Right lobe of liver (tissue), 6 donors: ENCODE data around the gene RHEX. TPM values are rescaled to one million over a fixed set of nuclear protein-coding genes. Genes with fewer than 3 reads are reported as not detected.

Experiments
- ATAC-seq, 4 donors: fragments of 200-7000 bp; cut with Tn5 transposase; one replicate each; pipeline ENCODE4 v1.9.1; 2020; ENCODE audit warnings: mild to moderate bottlenecking in 4 of 4, moderate library complexity in 4 of 4
- DNase-seq, 3 donors: peaks; one replicate each; pipeline ENCODE4 v3.0.0-alpha.2; 2020
- H3K27ac ChIP-seq, 3 donors: fragments of 200-600 bp; one replicate each; pipeline ENCODE4 v1.8.0; 2022
- H3K27me3 ChIP-seq, 2 donors: fragments of 200-600 bp; one replicate each; pipeline ENCODE4 v1.8.0; 2022
- H3K36me3 ChIP-seq, 4 donors: fragments of 200-600 bp; sonication (generic) in 1 of 4; one replicate each; pipeline versions ENCODE4 v1.5.1 to v1.8.0; 2017 to 2022; ENCODE audit warnings: control low read depth in 1 of 4
- H3K4me1 ChIP-seq, 4 donors: fragments of 200-600 bp; sonication (generic) in 1 of 4; one replicate each; pipeline versions ENCODE4 v1.5.1 to v1.8.0; 2017 to 2022; ENCODE audit warnings: control low read depth in 1 of 4
- H3K4me3 ChIP-seq, 3 donors: fragments of 200-600 bp; one replicate each; pipeline ENCODE4 v1.8.0; 2022
- H3K9me3 ChIP-seq, 4 donors: fragments of 200-600 bp; sonication (generic) in 1 of 4; one replicate each; pipeline versions ENCODE4 v1.5.1 to v1.8.0; 2017 to 2022; ENCODE audit warnings: control low read depth in 1 of 4
- CTCF ChIP-seq, 4 donors: fragments of 200-600 bp in 3 of 4; fragments of 450-650 bp in 1 of 4; IDR thresholded peaks; one replicate each; pipeline versions ENCODE4 v1.5.1 to v1.8.0; 2016 to 2022; ENCODE audit warnings: antibody characterized with exemption in 4 of 4, mild to moderate bottlenecking in 2 of 4
- POLR2A ChIP-seq: fragments of 450-650 bp; IDR thresholded peaks from one replicate; pipeline ENCODE4 v1.6.1; 2017; ENCODE audit warnings: antibody characterized with exemption, mild to moderate bottlenecking
- WGBS: methylation state at CpG from one replicate; pipeline ENCODE4 v1.1.6; 2018; ENCODE audit warnings: low coverage, low lambda C conversion rate; ENCODE audit not compliant: insufficient coverage; ENCODE audit errors: missing lambda C conversion rate; 5-methylcytosine and 5-hydroxymethylcytosine counted together
- intact Hi-C, 2 donors: fragments of 100-400 bp; cut with DNase I; formaldehyde crosslinking; loops; one replicate each; pipeline versions ENCODE4 v1.11.2 to v1.14.1; 2022
- total RNA-seq, 6 experiments: library from RNA; depleted of rRNA in 2 of 6; stranded (reverse); fragments of >200 nt in 2 of 6; fragmentation: NEBNext Ultra II Directional in 3 of 6; extraction: Animal tissue kit (Norgen Biotek cat#: 25700) in 3 of 6; gene quantifications; one replicate each; pipeline versions ENCODE4 v1.1.0 to v1.2.4, GENCODE V29; 2016 to 2023
- donor health status: DM: no; HTN: yes; CAD: no.
- donor health status: DM: no; HTN: no; CAD: no.
- donor health status: DM: no; HTN: no; CAD: no.
- donor health status: DM: no; HTN: yes; CAD: no.
- donor health status: DM: no; HTN: yes; CAD: no.

The RHEX gene
- total RNA-seq, 6 experiments from 2014 or later: 0.18 to 0.57 (median 0.26) TPM; not detected in 1

GRCh38 chr1:206112600-206113301, 59.8 kb downstream of the RHEX start:
- intact Hi-C loops: no loop called here
- Histone ChIP-seq H3K4me3 (no peak overlapping the region), H3K9me3 (no peaks in the 10 kb centered on the region), H3K36me3 (no peaks in the 10 kb centered on the region), H3K27ac (no peak overlapping the region), H3K4me1 (peaks cover 0 to 26% (median 6%) of the 10 kb centered on the region in 4 donors), H3K27me3 (no peaks in the 10 kb centered on the region)
- DNase-seq (peak in 1 of 3 donors; percentile 56), ATAC-seq (peak; percentile 63 to 81 (median 77))
- TF ChIP-seq CTCF (IDR thresholded peaks at IDR 0.05) (no peak), POLR2A (no peak)
- WGBS: 35% methylated on average over 7 of the region's 9 CpGs

GRCh38 chr1:206114692-206115640, 62.0 kb downstream of the RHEX start:
- intact Hi-C loops: no loop called here
- H3K4me3 ChIP-seq: no peak overlapping the region
- TF ChIP-seq CTCF (IDR thresholded peaks at IDR 0.05) (no peak), POLR2A (no peak)
- H3K36me3 ChIP-seq: no peaks in the 10 kb centered on the region
- no peaks in the 10 kb centered on the region for H3K27me3 ChIP-seq
- DNase-seq: no peak
- peak in 1 of 4 donors; percentile 25 for ATAC-seq
- no peaks in the 10 kb centered on the region for H3K9me3 ChIP-seq
- peaks cover 0 to 28% (median 6%) of the 10 kb centered on the region in 4 donors for H3K4me1 ChIP-seq
- WGBS: 36% methylated on average over 6 of the region's 6 CpGs
- H3K27ac ChIP-seq: no peak overlapping the region

GRCh38 chr1:206115791-206116190, 62.8 kb downstream of the RHEX start:
- 92% methylated on average over 7 of the region's 8 CpGs for WGBS
- no peak for DNase-seq
- TF ChIP-seq CTCF (IDR thresholded peaks at IDR 0.05): no peak
- TF ChIP-seq POLR2A: no peak

GRCh38 chr1:206116191-206116872, 63.4 kb downstream of the RHEX start:
- ATAC-seq (peak in 1 of 4 donors; percentile 4), DNase-seq (no peak)
- Histone ChIP-seq H3K36me3 (no peaks in the 10 kb centered on the region), H3K27ac (no peak overlapping the region), H3K4me1 (peaks cover 0 to 28% (median 6%) of the 10 kb centered on the region in 4 donors), H3K9me3 (peaks cover 0 to 1% (median 0%) of the 10 kb centered on the region in 4 donors), H3K27me3 (no peaks in the 10 kb centered on the region), H3K4me3 (no peak overlapping the region)
- intact Hi-C loops: no loop called here
- TF ChIP-seq CTCF (IDR thresholded peaks at IDR 0.05) (no peak), POLR2A (no peak)
- 93% methylated on average over 5 of the region's 25 CpGs for WGBS

More at GRCh38 chr1:206115791-206116190, 62.8 kb downstream of the RHEX start:
- Histone ChIP-seq H3K4me3 (no peak overlapping the region), H3K9me3 (no peaks in the 10 kb centered on the region), H3K27me3 (no peaks in the 10 kb centered on the region), H3K36me3 (no peaks in the 10 kb centered on the region), H3K27ac (no peak overlapping the region), H3K4me1 (peaks cover 0 to 28% (median 6%) of the 10 kb centered on the region in 4 donors)
- intact Hi-C loops: no loop called here
- no peak for ATAC-seq
